GM12878 (cell line): Measurements from ENCODE around the gene CDR2L. TPM values are rescaled to one million over a fixed set of nuclear protein-coding genes. Genes with fewer than 3 reads are reported as not detected.

Source experiments
- ATAC-seq: fragments of 200-7000 bp; cut with Tn5 transposase; 3 replicates; pipeline ENCODE4 v1.9.1; 2020; ENCODE audit warnings: mild to moderate bottlenecking, moderate library complexity
- BruUV-seq: library from RNA; stranded (reverse); fragments of 400-500 nt; replicated peaks from 2 replicates; lab custom pipeline; 2021; lab: Mats Ljungman, UMichigan
- CTCF ChIA-PET: fragments of 300-600 bp; sonication (Branson Sonifier 250); formaldehyde crosslinking; extraction: SDS; loops from one replicate; lab custom pipeline; 2021; ENCODE audit warnings: inconsistent platforms; lab: Yijun Ruan, JAX
- POLR2A ChIA-PET: fragments of 350-600 bp; formaldehyde crosslinking; extraction: SDS; loops from one replicate; lab custom pipeline; 2021; ENCODE audit warnings: inconsistent platforms; lab: Charles Lee
- RAD21 ChIA-PET: fragments of 300-600 bp; sonication (Branson Sonifier 250); formaldehyde crosslinking; loops from one replicate; lab custom pipeline; 2023; ENCODE audit warnings: antibody characterized with exemption; ENCODE audit not compliant: unreplicated experiment; lab: Charles Lee
- SMC1A ChIA-PET: fragments of 300-600 bp; sonication (Branson Sonifier 250); formaldehyde crosslinking; loops from one replicate; lab custom pipeline; 2023; ENCODE audit not compliant: unreplicated experiment, uncharacterized antibody; lab: Charles Lee
- DNase-seq: peaks from one replicate; pipeline ENCODE4 v3.0.0-alpha.2; 2011; ENCODE audit warnings: low read depth, low spot score
- FAIRE-seq: peaks from 3 replicates; lab custom pipeline; 2011; peaks lifted over from hg19 to GRCh38; lab: Jason Lieb, UNC
- H2AFZ ChIP-seq: 2 replicates; pipeline ENCODE4 v1.6.0; 2011; ENCODE audit warnings: low read depth, low read length, control low read depth; ENCODE audit not compliant: control insufficient read depth
- H3K27ac ChIP-seq: 2 replicates; pipeline ENCODE4 v1.5.1; 2011; ENCODE audit warnings: control low read depth; ENCODE audit not compliant: control insufficient read depth, insufficient read depth
- H3K27me3 ChIP-seq, 2 experiments: replicated peaks in 1 of 2; 2 replicates each; pipeline versions ENCODE4 v1.6.0 to v1.6.1; 2011; ENCODE audit warnings: low read length in 1 of 2; ENCODE audit not compliant: control insufficient read depth in 2 of 2, insufficient read depth in 2 of 2
- H3K36me3 ChIP-seq, 2 experiments: 2 replicates each; pipeline ENCODE4 v1.5.1; 2011; ENCODE audit warnings: low read length in 1 of 2; ENCODE audit not compliant: control insufficient read depth in 2 of 2, insufficient read depth in 2 of 2
- H3K4me1 ChIP-seq: 2 replicates; pipeline ENCODE4 v1.6.1; 2011; ENCODE audit warnings: mild to moderate bottlenecking, low read length, moderate library complexity, mixed read lengths; ENCODE audit not compliant: control insufficient read depth, insufficient read depth
- H3K4me2 ChIP-seq: 2 replicates; pipeline ENCODE4 v1.6.0; 2011; ENCODE audit warnings: control low read depth; ENCODE audit not compliant: control insufficient read depth, insufficient read depth
- H3K4me3 ChIP-seq: fragments of 200-600 bp; sonication (generic); 2 replicates; pipeline ENCODE4 v1.5.1; 2016
- H3K79me2 ChIP-seq: 2 replicates; pipeline ENCODE4 v1.6.0; 2011; ENCODE audit warnings: low read length; ENCODE audit not compliant: control insufficient read depth, insufficient read depth
- H3K9ac ChIP-seq: 2 replicates; pipeline ENCODE4 v1.8.0; 2011; ENCODE audit warnings: low read length, control low read depth, mixed read lengths; ENCODE audit not compliant: control insufficient read depth, insufficient read depth
- H3K9me3 ChIP-seq: replicated peaks from 3 replicates; pipeline ENCODE4 v1.5.1; 2011; ENCODE audit warnings: mild to moderate bottlenecking, low read length; ENCODE audit not compliant: control insufficient read depth, insufficient read depth
- H4K20me1 ChIP-seq: 2 replicates; pipeline ENCODE4 v1.6.0; 2011; ENCODE audit not compliant: control insufficient read depth, insufficient read depth
- CREM ChIP-seq: IDR thresholded peaks from 2 replicates; pipeline ENCODE4 v1.6.1; 2014; ENCODE audit warnings: antibody characterized with exemption, low read depth
- PAX5 ChIP-seq: IDR thresholded peaks from 2 replicates; pipeline ENCODE4 v1.6.1; 2011; ENCODE audit warnings: low read depth, low read length, borderline replicate concordance
- PKNOX1 ChIP-seq: fragments of 450-650 bp; IDR thresholded peaks from 2 replicates; pipeline ENCODE4 v1.6.1; 2016; ENCODE audit warnings: mild to moderate bottlenecking
- PML ChIP-seq: IDR thresholded peaks from 2 replicates; pipeline ENCODE4 v1.6.1; 2012; ENCODE audit warnings: low read length, inconsistent platforms
- RAD21 ChIP-seq: IDR thresholded peaks from 2 replicates; pipeline ENCODE4 v1.6.1; 2011; ENCODE audit warnings: mild to moderate bottlenecking, low read depth, low read length, moderate library complexity; ENCODE audit not compliant: insufficient read depth
- RAD51 ChIP-seq: fragments of 450-650 bp; IDR thresholded peaks from 2 replicates; pipeline ENCODE4 v1.6.1; 2016; ENCODE audit warnings: moderate library complexity, mild to moderate bottlenecking, inconsistent platforms
- RB1 ChIP-seq: fragments of 450-650 bp; formaldehyde crosslinking; IDR thresholded peaks from 2 replicates; pipeline ENCODE4 v1.6.1; 2017; ENCODE audit warnings: mild to moderate bottlenecking, borderline replicate concordance
- SMAD5 ChIP-seq: IDR thresholded peaks from 2 replicates; pipeline ENCODE4 v1.6.1; 2016; ENCODE audit warnings: antibody characterized with exemption, low read depth
- SRF ChIP-seq, 2 experiments: IDR thresholded peaks; 2 replicates each; pipeline ENCODE4 v1.6.1; 2011; ENCODE audit warnings: low read depth in 2 of 2, low read length in 2 of 2, mild to moderate bottlenecking in 1 of 2, moderate library complexity in 1 of 2
- STAT3 ChIP-seq: IDR thresholded peaks from 2 replicates; pipeline ENCODE4 v1.6.1; 2011; ENCODE audit warnings: low read depth, low read length, improper control_type of control experiment
- ZBTB11 ChIP-seq: fragments of 450-650 bp; formaldehyde crosslinking; IDR thresholded peaks from 2 replicates; pipeline ENCODE4 v1.5.0; 2022; ENCODE audit warnings: mild to moderate bottlenecking, missing genetic modification characterization
- WGBS: methylation state at CpG from one replicate; pipeline ENCODE4 v1.1.6; 2016; ENCODE audit warnings: low lambda C conversion rate; ENCODE audit not compliant: insufficient replicate concordance, insufficient coverage; ENCODE audit errors: missing lambda C conversion rate; 5-methylcytosine and 5-hydroxymethylcytosine counted together
- in situ Hi-C: fragments of 300-500 bp; cut with MboI; formaldehyde crosslinking; loops from 9 replicates; pipeline ENCODE4 v1.14.3; 2018; ENCODE audit warnings: mixed read lengths
- intact Hi-C: fragments of 100-400 bp; cut with micrococcal nuclease; formaldehyde crosslinking; loops from one replicate; pipeline ENCODE4 v1.14.2; 2022; ENCODE audit not compliant: unreplicated experiment
- polyA plus RNA-seq, 11 experiments: library from polyadenylated mRNA; depleted of rRNA in 4 of 11; unstranded in 6 of 11; stranded (reverse) in 5 of 11; fragments of >200 nt; fragmentation: Nextera tagmentation in 4 of 11; fragmentation: Illumina TruSeq in 1 of 11; extraction: Ambion mirVana in 4 of 11; extraction: Trizol in 1 of 11; gene quantifications; 1 replicate in 1 of 11; 2 replicates in 10 of 11; pipeline versions ENCODE4 v1.2.1 to v1.2.3, GENCODE V29; 2011 to 2016; ENCODE audit warnings: inconsistent platforms in 2 of 11, missing spikeins in 2 of 11, low read depth in 1 of 11
- total RNA-seq, 4 experiments: library from RNA; depleted of rRNA in 3 of 4; stranded (reverse); fragments of >200 nt in 3 of 4; fragmentation: Illumina TruSeq in 1 of 4; extraction: Trizol in 1 of 4; gene quantifications; 2 replicates each; pipeline versions ENCODE4 v1.2.1 to v1.2.3, GENCODE V29; 2013 to 2021
- TF ChIP-seq, protein P1 (sequence below): fragments of 450-650 bp; conservative IDR thresholded peaks from 2 replicates; pipeline ENCODE4 v1.6.1; 2017; ENCODE audit warnings: mild to moderate bottlenecking, moderate library complexity
- TF ChIP-seq, protein P2 (sequence below): IDR thresholded peaks from 2 replicates; pipeline ENCODE4 v1.6.1; 2012; ENCODE audit warnings: low read depth, low read length, improper control_type of control experiment

Gene CDR2L
- total and polyA plus RNA-seq, 10 of the 15 experiments (the other 5 are each of a cell fraction or from before 2014, with no cell fraction given), result 0.03 to 0.18 (median 0.04) TPM; not detected in 6

GRCh38 chr17:75034236-75034908, 46.9 kb downstream of the CDR2L start (continued):
- TF ChIP-seq PKNOX1, result no peak
- TF ChIP-seq PAX5, result peak; percentile 15; the same call in 1 of the 2 replicates
- no peak for TF ChIP-seq ZBTB11 (CRISPR knock-in tag)
- peak; percentile 46; the same call in 1 of the 2 replicates for TF ChIP-seq RB1
- TF ChIP-seq RAD51, result peak; percentile 63
- TF ChIP-seq, all 136 proteins: peak for 37

GRCh38 chr17:75036643-75037268, 49.3 kb downstream of the CDR2L start:
- ChIA-PET RAD21 (no interaction called here), POLR2A (no interaction called here), SMC1A (no interaction called here), CTCF (interaction anchor here (0.6 to 3.4 kb wide), 2 partner anchors 75 to 84 kb away, joined by 3 to 23 read pairs; no protein-coding TSS in a partner anchor)
- Histone ChIP-seq H3K79me2 (no peaks in the 10 kb centered on the region), H4K20me1 (no peaks in the 10 kb centered on the region), H3K27me3 (no peaks in the 10 kb centered on the region), H3K27ac (no peak overlapping the region), H3K9ac (no peak overlapping the region), H3K9me3 (no peaks in the 10 kb centered on the region), H3K4me3 (no peak overlapping the region), H3K4me2 (no peak overlapping the region), H2AFZ (no peak overlapping the region), H3K36me3 (peaks cover 4 to 13% of the 10 kb centered on the region in 2 experiments; a peak in 3 of 4 replicates), H3K4me1 (0 out of 2 replicates have a peak, but pooled peaks cover 4% of the 10 kb centered on the region)
- in situ Hi-C loops, result no loop called here
- WGBS, result 89% methylated on average over 26 of the region's 27 CpGs
- DNase-seq, result no peak
- no peak for FAIRE-seq
- no TSS peak for BruUV-seq
- no peak for ATAC-seq
- intact Hi-C loops, result loop anchor here (10.0 kb wide), 1 partner anchor 72 kb away; no protein-coding TSS in a partner anchor
- TF ChIP-seq, protein P1, sequence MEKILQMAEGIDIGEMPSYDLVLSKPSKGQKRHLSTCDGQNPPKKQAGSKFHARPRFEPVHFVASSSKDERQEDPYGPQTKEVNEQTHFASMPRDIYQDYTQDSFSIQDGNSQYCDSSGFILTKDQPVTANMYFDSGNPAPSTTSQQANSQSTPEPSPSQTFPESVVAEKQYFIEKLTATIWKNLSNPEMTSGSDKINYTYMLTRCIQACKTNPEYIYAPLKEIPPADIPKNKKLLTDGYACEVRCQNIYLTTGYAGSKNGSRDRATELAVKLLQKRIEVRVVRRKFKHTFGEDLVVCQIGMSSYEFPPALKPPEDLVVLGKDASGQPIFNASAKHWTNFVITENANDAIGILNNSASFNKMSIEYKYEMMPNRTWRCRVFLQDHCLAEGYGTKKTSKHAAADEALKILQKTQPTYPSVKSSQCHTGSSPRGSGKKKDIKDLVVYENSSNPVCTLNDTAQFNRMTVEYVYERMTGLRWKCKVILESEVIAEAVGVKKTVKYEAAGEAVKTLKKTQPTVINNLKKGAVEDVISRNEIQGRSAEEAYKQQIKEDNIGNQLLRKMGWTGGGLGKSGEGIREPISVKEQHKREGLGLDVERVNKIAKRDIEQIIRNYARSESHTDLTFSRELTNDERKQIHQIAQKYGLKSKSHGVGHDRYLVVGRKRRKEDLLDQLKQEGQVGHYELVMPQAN, result no peak
- TF ChIP-seq PML (no peak), STAT3 (no peak), SMAD5 (no peak), RAD21 (no peak), SRF (IDR thresholded peaks at IDR 0.05; ENCODE audit: low read depth in 2 of 2, low read length in 2 of 2) (no peak), CREM (no peak)
- TF ChIP-seq, protein P2, sequence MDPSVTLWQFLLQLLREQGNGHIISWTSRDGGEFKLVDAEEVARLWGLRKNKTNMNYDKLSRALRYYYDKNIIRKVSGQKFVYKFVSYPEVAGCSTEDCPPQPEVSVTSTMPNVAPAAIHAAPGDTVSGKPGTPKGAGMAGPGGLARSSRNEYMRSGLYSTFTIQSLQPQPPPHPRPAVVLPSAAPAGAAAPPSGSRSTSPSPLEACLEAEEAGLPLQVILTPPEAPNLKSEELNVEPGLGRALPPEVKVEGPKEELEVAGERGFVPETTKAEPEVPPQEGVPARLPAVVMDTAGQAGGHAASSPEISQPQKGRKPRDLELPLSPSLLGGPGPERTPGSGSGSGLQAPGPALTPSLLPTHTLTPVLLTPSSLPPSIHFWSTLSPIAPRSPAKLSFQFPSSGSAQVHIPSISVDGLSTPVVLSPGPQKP, result no peak
